Activated T-cell treated with anti-CD3 and anti-CD28 coated beads, Interleukin-2, amount 50 U/mL, for 48 hours (primary cell): ENCODE measurements around the gene YRDC.

Experiments
- DNase-seq, 2 experiments: peaks; one replicate each; pipeline ENCODE4 v3.0.0-alpha.2; 2020

Gene YRDC

DNA sequence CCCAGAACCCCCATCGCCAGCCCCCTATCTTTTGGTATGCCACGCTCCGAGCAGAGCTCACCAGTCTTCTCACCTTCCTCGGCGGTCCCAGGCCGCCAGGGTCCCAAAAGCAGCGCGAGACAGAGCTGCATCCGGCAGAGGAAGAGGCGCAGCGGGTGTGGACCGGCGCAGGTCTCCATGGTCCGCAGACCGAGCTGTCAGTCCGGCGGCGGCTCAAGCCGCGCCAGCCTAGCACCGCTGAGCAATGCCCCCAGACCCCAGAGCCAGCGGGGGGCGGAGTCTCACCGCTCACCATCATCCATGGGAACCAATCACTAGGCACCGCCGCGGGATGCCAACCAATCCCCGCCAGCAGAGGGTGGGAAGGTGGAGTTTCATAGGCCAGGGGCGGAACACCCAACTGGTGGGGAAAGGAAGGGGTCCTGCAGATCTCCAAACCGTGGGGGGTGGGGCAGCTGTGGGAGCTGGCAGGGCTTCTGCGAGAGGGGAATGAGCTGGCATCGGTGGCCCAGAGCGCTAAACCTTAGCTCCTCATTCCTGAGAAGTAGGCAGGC is 43.0 kb downstream of the YRDC start, which contains the start of gene EPHA10:
Gene EPHA10, minus strand, starts transcription at position 233 of the 554 bp plus-strand sequence. Its CDS starts 54 bp downstream, at position 179.
- DNase-seq, result no peak

GRCh38 chr1:37764414-37764825 is 43.6 kb downstream of the YRDC start:
- peak; percentile 64 to 75 for DNase-seq

GRCh38 chr1:37763791-37764413 is 44.1 kb downstream of the YRDC start:
- DNase-seq, result no peak

- no peak for DNase-seq
Measured at GRCh38 chr1:37762516-37762915, 45.5 kb downstream of the YRDC start.

DNA sequence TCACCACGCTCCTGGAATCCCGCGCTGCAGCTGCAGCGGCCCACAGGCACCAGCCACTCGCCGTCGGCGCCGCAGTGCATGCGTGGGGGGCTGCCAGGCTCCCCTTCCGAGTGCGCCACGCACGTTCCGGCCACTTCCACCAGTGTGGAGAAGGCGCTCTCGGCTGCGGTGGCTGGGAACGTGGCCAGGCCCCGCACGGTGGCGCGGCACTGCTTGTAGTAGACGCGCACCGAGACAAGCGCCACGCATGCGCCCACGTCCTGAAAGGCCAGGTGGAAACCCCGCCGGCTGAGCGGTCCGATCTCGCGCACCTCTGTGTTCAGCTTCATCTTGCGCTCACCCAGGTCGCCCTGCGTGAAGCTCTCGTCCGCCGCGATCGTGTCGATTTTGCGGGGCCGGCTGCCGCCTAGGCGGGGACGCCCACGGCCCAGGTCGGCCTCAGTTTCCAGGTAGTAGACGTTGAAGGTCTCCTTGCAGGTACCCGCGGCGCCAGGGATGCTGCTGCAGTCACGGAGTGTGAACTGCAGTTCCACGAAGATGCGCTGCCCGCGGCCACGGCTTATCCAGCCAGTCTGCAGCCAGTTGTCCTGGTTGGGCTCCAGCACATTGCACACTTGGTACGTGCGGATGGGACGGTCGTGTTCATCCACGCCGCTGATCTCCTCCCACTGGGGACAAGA is 46.5 kb downstream of the YRDC start:
- no peak for DNase-seq

GRCh38 chr1:37759451-37759850 is 48.6 kb downstream of the YRDC start:
- no peak for DNase-seq

GRCh38 chr1:37755951-37756560 is 52.0 kb downstream of the YRDC start:
- no peak for DNase-seq

- DNase-seq, result peak; percentile 60
Measured at GRCh38 chr1:37755290-37755689, 52.7 kb downstream of the YRDC start.

DNA sequence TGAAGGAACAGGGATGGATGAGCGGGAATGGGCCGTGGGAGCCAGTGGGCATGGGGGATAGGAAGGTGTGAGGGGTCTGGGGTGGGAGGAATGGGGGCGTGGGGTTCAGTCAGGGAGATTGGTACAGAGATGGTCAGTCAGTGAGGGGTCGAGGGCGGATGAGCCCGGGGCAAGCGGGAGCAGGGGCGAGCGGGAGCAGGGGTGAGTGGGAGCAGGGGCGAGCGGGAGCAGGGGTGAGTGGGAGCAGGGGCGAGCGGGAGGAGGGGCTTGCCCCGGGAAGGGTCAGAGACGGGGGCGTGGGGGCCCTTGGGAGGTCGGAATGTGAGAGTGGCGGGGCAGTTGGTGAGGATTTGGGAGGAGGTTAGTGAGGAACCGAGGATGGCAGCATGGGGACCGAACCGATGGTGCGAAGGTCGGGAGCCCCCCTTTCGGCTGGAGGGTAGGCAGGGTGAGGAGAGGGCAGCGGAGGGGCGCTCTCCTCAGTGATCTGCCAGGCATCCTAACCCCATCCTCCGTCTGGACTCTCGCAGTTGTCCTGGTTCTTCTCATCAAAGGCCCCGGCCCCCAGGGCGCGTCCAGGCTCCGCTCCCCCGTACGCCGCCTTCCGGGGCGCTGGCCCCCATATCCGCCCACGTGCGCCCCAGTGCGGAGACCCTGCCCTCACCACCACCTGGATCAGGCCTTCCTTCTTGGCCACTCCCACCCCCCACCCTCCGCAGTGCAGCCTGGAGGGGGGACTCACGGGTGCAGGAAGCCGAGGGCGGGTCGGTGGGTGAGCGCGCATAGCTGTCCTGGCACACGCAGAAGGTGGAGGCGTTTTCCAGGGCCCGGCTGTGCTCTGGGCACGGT is 54.3 kb downstream of the YRDC start:
- peak; percentile 30 to 32 for DNase-seq
